GM20431 (cell line): Measurements from ENCODE around the gene ACOT12.
"Not testable (repeated sequence)": the region's sequence is repeated elsewhere in the genome, so short reads cannot be mapped to it uniquely, and the experiment has no call there.

Experiments
- in situ Hi-C: fragments of 300-500 bp; cut with MseI, MboI; formaldehyde crosslinking; loops from one replicate; pipeline ENCODE4 v1.15.0; 2020; ENCODE audit warnings: low sequenced_read_pairs; ENCODE audit not compliant: unreplicated experiment

Gene ACOT12

GRCh38 chr5:81353189-81353588, 40.7 kb downstream of the ACOT12 start:
- in situ Hi-C loops: no loop called here

- in situ Hi-C loops: no loop called here
Measured at GRCh38 chr5:81350507-81350906, 43.4 kb downstream of the ACOT12 start.

DNA sequence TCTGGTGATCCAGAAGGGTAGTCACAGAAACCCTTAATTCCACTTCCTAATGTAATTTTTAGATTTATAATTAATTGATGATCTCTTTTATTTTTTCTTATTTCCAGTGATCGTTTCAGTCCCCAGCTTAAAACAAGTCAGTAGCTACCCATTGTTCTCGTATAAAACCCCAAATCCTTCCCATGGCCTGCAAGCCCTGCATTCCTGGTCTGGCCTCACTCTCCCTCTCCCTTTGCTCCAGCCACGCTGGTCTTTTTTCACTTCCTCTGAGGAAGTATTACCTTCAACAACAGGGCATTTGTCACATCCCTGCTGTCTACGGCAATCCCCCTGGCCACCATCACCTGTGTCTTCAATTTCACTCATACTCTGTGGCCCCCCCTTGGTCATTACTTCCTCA, 44.8 kb downstream of the ACOT12 start:
- in situ Hi-C loops: no loop called here

- in situ Hi-C loops: no loop called here
Measured at GRCh38 chr5:81345411-81346003, 48.4 kb downstream of the ACOT12 start.

- in situ Hi-C loops: no loop called here
Measured at GRCh38 chr5:81344736-81345135, 49.2 kb downstream of the ACOT12 start.

GRCh38 chr5:81338213-81338612, 55.7 kb downstream of the ACOT12 start:
- in situ Hi-C loops: not testable (repeated sequence)

DNA sequence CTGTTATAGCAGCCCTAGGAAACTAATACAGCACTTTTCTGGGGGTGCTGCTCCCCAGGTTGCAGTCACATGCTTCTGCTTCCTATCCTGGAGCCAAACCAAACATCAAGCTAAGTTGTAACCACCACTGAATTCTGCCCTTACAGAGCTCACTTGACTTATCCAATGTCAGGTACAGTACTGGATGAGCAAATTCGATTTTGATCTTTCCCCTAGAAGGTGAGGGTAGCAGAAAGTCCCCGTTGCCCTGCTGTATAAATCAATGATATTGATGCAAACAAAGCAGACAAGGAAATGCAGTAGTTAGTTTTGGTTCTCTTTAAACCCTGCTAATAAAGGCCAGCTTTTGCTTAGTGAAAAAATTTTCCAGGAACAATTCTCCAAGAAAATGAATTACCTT, 56.1 kb downstream of the ACOT12 start:
- in situ Hi-C loops: no loop called here

GRCh38 chr5:81336556-81336955, 57.4 kb downstream of the ACOT12 start:
- in situ Hi-C loops: no loop called here

GRCh38 chr5:81335946-81336345, 58.0 kb downstream of the ACOT12 start:
- in situ Hi-C loops: no loop called here

DNA sequence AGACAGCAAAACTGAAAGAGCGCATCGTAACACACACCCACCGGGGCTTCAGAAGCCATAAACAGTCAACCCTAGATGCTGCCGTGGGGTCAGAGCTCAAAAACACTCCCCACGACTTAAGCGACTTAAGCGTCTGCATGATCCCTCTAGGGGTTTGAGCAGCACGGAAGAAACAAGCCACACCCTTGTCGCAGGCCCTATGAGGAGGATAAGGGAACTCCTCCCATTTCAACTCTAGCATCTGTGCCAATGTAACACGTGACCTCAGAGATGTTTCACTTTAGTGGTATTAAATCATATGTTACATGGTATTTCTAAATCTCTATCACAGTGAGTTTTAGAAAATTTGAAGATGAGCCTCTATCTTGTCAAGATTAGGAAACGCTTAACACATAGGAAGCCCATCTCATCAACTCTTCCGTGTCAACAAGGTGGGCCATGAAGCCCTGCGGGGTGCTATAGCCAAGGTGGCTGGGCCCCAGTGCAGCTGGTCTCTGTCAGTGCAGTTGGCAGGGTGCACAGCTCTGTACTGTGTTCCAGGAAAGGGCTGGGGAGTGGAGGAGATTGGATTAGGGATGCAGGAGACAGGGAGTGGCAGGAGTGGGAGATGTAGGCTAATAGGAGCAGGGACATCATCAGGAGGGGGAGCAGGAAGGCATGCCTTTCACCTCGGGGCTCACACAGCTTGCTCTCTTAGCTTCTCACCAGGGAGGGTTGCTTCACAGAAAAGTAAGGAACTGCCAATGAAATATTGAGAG, 59.5 kb downstream of the ACOT12 start:
- in situ Hi-C loops: no loop called here

DNA sequence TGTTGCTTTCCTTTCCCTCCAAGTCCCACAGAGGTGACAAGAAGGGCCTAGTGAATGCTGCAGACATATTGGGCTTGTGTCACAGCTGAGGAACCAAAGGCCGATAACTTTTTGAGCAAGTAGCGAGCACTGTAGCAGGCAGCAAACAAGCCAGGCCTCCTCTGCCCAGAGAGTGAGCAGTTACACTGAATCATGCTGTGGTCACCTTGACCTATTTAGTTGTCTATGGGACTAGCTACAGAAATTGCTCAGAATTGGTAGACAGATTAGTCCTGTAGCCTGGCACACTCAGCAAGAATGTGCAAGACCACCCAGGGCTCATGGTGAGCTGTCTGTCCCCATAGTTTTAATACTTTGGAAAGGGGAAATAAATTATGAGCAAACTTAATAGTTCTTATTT, 67.4 kb downstream of the ACOT12 start:
- in situ Hi-C loops: no loop called here

DNA sequence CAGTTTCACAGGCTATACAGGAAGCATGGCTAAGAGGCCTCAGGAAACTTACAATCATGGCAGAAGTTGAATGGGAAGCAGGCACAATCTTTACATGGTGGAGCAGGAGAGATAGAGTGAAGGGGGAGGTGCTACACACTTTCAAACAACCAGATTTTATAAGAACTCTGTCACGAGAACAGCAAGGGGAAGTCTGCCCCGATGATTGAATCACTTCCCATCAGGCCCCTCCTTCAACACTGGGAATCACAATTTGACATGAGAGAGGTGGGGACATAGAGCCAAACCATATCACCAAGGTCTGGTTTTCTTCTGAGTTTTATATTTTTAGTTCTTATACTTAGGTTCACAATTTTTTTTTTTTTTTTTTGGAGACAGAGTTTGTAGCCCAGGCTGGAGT, 76.4 kb downstream of the ACOT12 start:
- in situ Hi-C loops: no loop called here

DNA sequence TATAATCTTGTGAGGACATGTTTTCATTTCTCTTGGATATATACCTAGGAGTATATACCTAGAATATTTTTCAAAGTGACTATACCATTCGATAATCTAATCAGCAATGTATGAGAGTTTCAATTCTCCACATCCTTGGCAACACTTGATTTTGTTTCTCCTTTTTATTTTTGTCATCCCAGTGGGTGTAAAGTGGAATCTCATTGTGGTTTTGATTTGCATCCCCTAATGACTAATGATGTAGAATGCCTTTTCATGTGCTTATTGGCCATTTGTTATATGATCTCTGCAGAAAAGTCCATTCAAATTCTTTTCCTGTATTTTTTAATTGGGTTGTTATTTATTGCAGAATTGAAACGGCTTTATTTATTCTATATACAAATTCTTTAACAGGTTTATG, 77.4 kb downstream of the ACOT12 start:
- in situ Hi-C loops: no loop called here

GRCh38 chr5:81315830-81316229, 78.1 kb downstream of the ACOT12 start:
- in situ Hi-C loops: no loop called here

DNA sequence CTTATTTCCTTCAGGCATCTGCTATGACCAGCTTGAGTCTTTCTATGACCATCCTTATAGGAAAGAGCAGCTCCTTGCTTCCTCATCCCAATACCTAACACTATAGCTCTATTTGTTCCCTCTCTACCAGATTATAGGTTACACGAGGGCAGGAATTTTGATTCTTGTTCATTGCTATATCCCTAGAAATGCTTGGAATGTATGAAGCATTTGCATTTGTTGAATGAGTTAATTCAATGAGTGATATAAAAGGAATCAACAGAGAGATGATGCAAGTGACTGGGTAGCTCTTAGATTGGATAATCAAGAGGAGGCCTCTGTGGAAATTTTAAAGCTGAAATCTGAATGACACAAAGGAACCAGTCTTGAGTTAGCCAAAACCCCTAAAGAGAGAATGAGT, 78.6 kb downstream of the ACOT12 start:
- in situ Hi-C loops: no loop called here

- in situ Hi-C loops: no loop called here
Measured at GRCh38 chr5:81314581-81314980, 79.4 kb downstream of the ACOT12 start.

DNA sequence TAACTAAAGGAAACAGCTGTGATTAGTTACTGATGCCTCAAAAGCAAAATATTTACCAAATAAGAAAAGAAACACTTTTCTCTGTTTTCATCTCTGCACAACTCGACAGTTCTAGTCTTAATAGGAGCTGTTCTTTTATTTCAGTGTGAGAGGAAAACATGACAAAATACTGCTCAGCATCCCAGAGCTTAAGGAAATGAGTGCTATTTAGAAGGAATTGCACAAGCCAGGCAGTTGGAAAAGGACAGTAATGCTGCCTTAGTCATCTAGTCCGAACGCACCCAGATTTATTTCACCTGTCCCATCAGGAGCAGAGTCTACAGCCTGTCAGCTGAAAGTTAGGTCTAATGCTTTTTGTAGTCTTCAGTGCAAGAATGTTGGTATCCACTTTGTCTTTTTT, 80.2 kb downstream of the ACOT12 start:
- in situ Hi-C loops: no loop called here

DNA sequence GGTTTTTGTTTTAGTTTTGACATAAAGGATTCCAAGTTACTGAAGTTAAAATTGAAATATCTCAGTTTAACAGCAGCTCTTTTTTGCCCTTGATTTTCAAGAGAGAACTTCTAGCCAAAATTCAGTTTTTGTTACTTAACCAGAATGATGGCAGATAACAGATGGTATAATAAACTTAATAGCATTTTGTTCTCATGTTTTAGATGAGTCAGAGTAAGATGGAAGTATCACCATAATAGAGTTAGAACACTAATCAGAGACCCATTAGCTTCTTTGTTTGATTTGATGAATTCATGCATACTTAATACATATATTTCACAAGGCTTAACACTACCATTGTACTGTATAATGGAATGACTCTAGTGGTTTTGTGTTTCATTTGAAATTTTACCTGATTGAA, 80.7 kb downstream of the ACOT12 start:
- in situ Hi-C loops: no loop called here

GRCh38 chr5:81310402-81311063, 83.4 kb downstream of the ACOT12 start:
- in situ Hi-C loops: no loop called here

DNA sequence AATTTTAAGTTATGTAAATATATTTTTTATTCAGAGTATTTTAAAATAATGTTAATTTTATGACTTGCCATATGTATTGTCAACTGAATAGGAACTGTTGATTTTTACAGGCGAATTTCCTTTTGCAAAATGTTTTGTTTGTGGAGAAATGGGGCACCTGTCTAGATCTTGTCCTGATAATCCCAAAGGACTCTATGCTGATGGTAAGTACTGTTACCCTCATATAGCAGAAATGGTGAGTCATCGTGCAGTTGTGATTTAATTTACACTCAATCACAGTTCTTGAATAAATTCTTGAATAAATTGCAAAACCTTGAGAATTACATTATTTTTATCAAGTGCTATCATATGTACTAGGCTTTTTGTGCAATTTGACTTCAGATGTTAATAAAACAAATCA, 85.1 kb downstream of the ACOT12 start:
- in situ Hi-C loops: no loop called here

DNA sequence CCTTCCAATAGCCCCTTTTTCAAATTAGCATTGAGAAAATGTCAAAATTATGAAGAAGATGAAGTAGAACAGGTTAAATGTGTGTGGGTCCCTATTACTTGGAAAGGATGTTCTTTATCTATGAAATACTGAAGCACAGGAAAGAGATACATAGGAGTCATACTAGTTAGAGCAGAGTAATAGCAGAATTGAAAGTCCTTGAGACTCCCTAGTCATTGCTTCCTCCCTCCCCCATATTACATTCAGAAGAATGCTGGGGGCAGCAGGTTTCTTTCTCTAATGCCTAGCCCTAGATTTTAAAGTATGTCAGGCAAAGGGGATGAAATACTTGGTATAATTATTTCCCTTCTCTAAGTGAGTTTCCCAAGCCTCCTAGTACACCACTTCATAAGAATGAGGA, 88.1 kb downstream of the ACOT12 start:
- in situ Hi-C loops: no loop called here

DNA sequence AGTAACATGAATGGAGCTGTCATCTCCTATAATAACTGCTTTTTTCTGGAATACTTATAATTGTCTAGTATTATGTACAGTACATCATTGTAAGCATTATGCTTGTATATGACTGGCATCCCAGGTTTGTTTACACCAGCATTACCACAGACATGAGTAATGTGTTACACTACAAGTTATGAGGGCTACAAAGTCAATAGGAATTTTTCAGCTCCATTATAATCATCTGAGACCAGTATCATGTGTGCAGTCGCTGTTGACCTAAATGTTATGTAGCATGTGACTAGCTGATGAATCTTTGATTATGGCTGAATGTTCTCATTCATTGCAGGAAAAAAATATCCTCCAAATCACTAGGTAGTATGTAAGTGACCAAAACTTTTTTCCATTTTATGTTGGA, 90.4 kb downstream of the ACOT12 start:
- in situ Hi-C loops: no loop called here
